Smooth muscle cell of the brain vasculature (primary cell): ENCODE data around the gene LRRC8B.
"Not testable (repeated sequence)": the region's sequence is repeated elsewhere in the genome, so short reads cannot be mapped to it uniquely, and the experiment has no call there.

ENCODE experiments used
- DNase-seq: peaks from one replicate; pipeline ENCODE4 v3.0.0-alpha.2; 2012; ENCODE audit warnings: low read depth, low spot score

LRRC8B gene

GRCh38 chr1:89608319-89608983, 83.8 kb downstream of the LRRC8B start:
- DNase-seq: no peak

GRCh38 chr1:89608984-89609725, 84.5 kb downstream of the LRRC8B start:
- no peak for DNase-seq

GRCh38 chr1:89609781-89610456, 85.3 kb downstream of the LRRC8B start:
- DNase-seq: no peak

- no peak for DNase-seq
Measured at GRCh38 chr1:89610457-89611011, 85.9 kb downstream of the LRRC8B start.

GRCh38 chr1:89611721-89612120, 87.1 kb downstream of the LRRC8B start:
- DNase-seq: no peak

- DNase-seq: no peak
Measured at GRCh38 chr1:89613928-89614327, 89.3 kb downstream of the LRRC8B start.

GRCh38 chr1:89615676-89616598, 91.3 kb downstream of the LRRC8B start:
- DNase-seq: no peak

GRCh38 chr1:89616844-89617627, 92.4 kb downstream of the LRRC8B start:
- no peak for DNase-seq

GRCh38 chr1:89620664-89621063, 96.0 kb downstream of the LRRC8B start:
- no peak for DNase-seq

GRCh38 chr1:89622895-89623294, 98.3 kb downstream of the LRRC8B start:
- DNase-seq: no peak

GRCh38 chr1:89624314-89624713, 99.7 kb downstream of the LRRC8B start:
- no peak for DNase-seq

GRCh38 chr1:89624715-89625323, 100.2 kb downstream of the LRRC8B start:
- no peak for DNase-seq

GRCh38 chr1:89627596-89627962, 103.0 kb downstream of the LRRC8B start:
- no peak for DNase-seq

GRCh38 chr1:89629146-89629545, 104.5 kb downstream of the LRRC8B start:
- no peak for DNase-seq

- DNase-seq: not testable (repeated sequence)
Measured at GRCh38 chr1:89629600-89629999, 105.0 kb downstream of the LRRC8B start.

GRCh38 chr1:89630048-89630447, 105.4 kb downstream of the LRRC8B start:
- DNase-seq: no peak

- DNase-seq: no peak
Measured at GRCh38 chr1:89631816-89632656, 107.4 kb downstream of the LRRC8B start.

GRCh38 chr1:89632657-89633247, 108.1 kb downstream of the LRRC8B start, which contains the start of gene LRRC8C:
LRRC8C (plus strand) TSS chr1:89633120; CDS start chr1:89686474, 53,354 bp downstream.
- no peak for DNase-seq
